SK-N-SH (cell line): ENCODE measurements around the gene KCNH4.

Experiments used
- FOXJ3 ChIP-seq: sonication (generic); formaldehyde crosslinking; IDR thresholded peaks from 2 replicates; pipeline ENCODE4 v1.5.1; 2020; ENCODE audit warnings: mild to moderate bottlenecking, missing genetic modification reagents
- MEF2A ChIP-seq: IDR thresholded peaks from 2 replicates; pipeline ENCODE4 v1.4.0; 2012; ENCODE audit warnings: low read depth, borderline replicate concordance
- MXI1 ChIP-seq: IDR thresholded peaks from 2 replicates; pipeline ENCODE4 v1.6.1; 2012; ENCODE audit warnings: mild to moderate bottlenecking, low read depth, low read length, improper control_type of control experiment
- POLR2AphosphoS5 ChIP-seq: IDR thresholded peaks from 2 replicates; pipeline ENCODE4 v1.6.1; 2012; ENCODE audit warnings: low read depth, low read length
- SIN3A ChIP-seq: IDR thresholded peaks from 2 replicates; pipeline ENCODE4 v1.6.1; 2012; ENCODE audit warnings: low read depth, mild to moderate bottlenecking, low read length, moderate library complexity, borderline replicate concordance
- TF ChIP-seq, protein P1 (sequence below): fragments of 200-600 bp; sonication (generic); IDR thresholded peaks from 2 replicates; pipeline ENCODE4 v1.6.1; 2017; ENCODE audit warnings: antibody characterized with exemption, mild to moderate bottlenecking, moderate library complexity
- TF ChIP-seq, protein P2 (sequence below): IDR thresholded peaks from 2 replicates; pipeline ENCODE4 v1.6.1; 2012; ENCODE audit warnings: mild to moderate bottlenecking, low read depth, low read length, moderate library complexity

DNA sequence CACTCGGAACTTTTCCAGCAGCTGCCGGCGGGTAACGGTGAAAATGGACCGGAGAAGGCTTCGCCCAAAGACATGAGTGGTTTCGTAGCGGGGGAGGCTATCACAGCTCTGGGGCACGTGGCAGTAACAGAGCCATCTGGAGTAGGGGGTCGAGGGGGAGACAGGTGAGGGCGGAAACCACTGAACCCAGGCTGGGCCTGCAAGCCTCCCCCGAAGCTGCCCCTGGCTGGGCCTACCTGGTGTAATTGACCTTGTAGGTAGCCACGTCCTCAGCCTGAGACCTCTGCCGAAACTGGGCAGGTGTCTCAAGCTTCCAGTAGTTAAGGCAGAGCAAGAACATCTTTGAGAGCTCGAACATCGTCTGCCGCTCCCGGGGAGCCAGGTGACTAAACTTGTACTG is 61.6 kb downstream of the KCNH4 start:
- TF ChIP-seq SIN3A (no peak), FOXJ3 (CRISPR knock-in tag) (no peak), MXI1 (no peak), POLR2AphosphoS5 (no peak), MEF2A (no peak)
- TF ChIP-seq, protein P1, sequence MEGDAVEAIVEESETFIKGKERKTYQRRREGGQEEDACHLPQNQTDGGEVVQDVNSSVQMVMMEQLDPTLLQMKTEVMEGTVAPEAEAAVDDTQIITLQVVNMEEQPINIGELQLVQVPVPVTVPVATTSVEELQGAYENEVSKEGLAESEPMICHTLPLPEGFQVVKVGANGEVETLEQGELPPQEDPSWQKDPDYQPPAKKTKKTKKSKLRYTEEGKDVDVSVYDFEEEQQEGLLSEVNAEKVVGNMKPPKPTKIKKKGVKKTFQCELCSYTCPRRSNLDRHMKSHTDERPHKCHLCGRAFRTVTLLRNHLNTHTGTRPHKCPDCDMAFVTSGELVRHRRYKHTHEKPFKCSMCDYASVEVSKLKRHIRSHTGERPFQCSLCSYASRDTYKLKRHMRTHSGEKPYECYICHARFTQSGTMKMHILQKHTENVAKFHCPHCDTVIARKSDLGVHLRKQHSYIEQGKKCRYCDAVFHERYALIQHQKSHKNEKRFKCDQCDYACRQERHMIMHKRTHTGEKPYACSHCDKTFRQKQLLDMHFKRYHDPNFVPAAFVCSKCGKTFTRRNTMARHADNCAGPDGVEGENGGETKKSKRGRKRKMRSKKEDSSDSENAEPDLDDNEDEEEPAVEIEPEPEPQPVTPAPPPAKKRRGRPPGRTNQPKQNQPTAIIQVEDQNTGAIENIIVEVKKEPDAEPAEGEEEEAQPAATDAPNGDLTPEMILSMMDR: no peak
- TF ChIP-seq, protein P2, sequence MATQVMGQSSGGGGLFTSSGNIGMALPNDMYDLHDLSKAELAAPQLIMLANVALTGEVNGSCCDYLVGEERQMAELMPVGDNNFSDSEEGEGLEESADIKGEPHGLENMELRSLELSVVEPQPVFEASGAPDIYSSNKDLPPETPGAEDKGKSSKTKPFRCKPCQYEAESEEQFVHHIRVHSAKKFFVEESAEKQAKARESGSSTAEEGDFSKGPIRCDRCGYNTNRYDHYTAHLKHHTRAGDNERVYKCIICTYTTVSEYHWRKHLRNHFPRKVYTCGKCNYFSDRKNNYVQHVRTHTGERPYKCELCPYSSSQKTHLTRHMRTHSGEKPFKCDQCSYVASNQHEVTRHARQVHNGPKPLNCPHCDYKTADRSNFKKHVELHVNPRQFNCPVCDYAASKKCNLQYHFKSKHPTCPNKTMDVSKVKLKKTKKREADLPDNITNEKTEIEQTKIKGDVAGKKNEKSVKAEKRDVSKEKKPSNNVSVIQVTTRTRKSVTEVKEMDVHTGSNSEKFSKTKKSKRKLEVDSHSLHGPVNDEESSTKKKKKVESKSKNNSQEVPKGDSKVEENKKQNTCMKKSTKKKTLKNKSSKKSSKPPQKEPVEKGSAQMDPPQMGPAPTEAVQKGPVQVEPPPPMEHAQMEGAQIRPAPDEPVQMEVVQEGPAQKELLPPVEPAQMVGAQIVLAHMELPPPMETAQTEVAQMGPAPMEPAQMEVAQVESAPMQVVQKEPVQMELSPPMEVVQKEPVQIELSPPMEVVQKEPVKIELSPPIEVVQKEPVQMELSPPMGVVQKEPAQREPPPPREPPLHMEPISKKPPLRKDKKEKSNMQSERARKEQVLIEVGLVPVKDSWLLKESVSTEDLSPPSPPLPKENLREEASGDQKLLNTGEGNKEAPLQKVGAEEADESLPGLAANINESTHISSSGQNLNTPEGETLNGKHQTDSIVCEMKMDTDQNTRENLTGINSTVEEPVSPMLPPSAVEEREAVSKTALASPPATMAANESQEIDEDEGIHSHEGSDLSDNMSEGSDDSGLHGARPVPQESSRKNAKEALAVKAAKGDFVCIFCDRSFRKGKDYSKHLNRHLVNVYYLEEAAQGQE: no peak
